Smooth muscle cell (in vitro differentiated cells): Measurements from ENCODE around the gene AKNAD1. TPM values are rescaled to one million over a fixed set of nuclear protein-coding genes. Genes with fewer than 3 reads are reported as not detected.

ENCODE experiments used
- DNase-seq: peaks from one replicate; lab custom pipeline; 2025; ENCODE audit not compliant: unreplicated experiment; lab: John Stamatoyannopoulos, UW
- H2AFZ ChIP-seq: fragments of 200-600 bp; sonication (generic); 2 replicates; pipeline ENCODE4 v1.6.0; 2016; ENCODE audit warnings: antibody characterized with exemption, low read depth, mild to moderate bottlenecking
- H3F3A ChIP-seq: fragments of 200-600 bp; sonication (generic); 2 replicates; pipeline ENCODE4 v1.6.0; 2017; ENCODE audit warnings: antibody characterized with exemption, low read depth
- H3K27ac ChIP-seq: fragments of 200-600 bp; sonication (generic); 2 replicates; pipeline ENCODE4 v1.5.1; 2016; ENCODE audit warnings: low read depth, mild to moderate bottlenecking
- H3K27me3 ChIP-seq: fragments of 200-600 bp; sonication (generic); 2 replicates; pipeline ENCODE4 v1.6.1; 2016; ENCODE audit warnings: low read depth, mild to moderate bottlenecking
- H3K36me3 ChIP-seq: fragments of 200-600 bp; sonication (generic); 2 replicates; pipeline ENCODE4 v1.5.1; 2016; ENCODE audit warnings: low read depth
- H3K4me1 ChIP-seq: fragments of 200-600 bp; sonication (generic); 2 replicates; pipeline ENCODE4 v1.5.1; 2016; ENCODE audit warnings: low read depth
- H3K4me2 ChIP-seq: fragments of 200-600 bp; sonication (generic); 2 replicates; pipeline ENCODE4 v1.6.0; 2016; ENCODE audit warnings: mild to moderate bottlenecking
- H3K4me3 ChIP-seq: fragments of 200-600 bp; sonication (generic); 2 replicates; pipeline ENCODE4 v1.5.1; 2016; ENCODE audit warnings: mild to moderate bottlenecking
- H3K79me2 ChIP-seq: fragments of 200-600 bp; sonication (generic); 2 replicates; pipeline ENCODE4 v1.6.0; 2016; ENCODE audit warnings: low read depth, mild to moderate bottlenecking
- H3K9ac ChIP-seq: fragments of 200-600 bp; sonication (generic); 2 replicates; pipeline ENCODE4 v1.6.0; 2016; ENCODE audit warnings: low read depth
- H3K9me3 ChIP-seq: fragments of 200-600 bp; sonication (generic); replicated peaks from 2 replicates; pipeline ENCODE4 v1.5.1; 2016; ENCODE audit warnings: low read depth
- H4K20me1 ChIP-seq: fragments of 200-600 bp; sonication (generic); 2 replicates; pipeline ENCODE4 v1.6.0; 2016; ENCODE audit warnings: low read depth
- CTCF ChIP-seq: fragments of 200-600 bp; sonication (generic); IDR thresholded peaks from 2 replicates; pipeline ENCODE4 v1.5.1; 2017; ENCODE audit warnings: borderline replicate concordance, mild to moderate bottlenecking, antibody characterized with exemption; ENCODE audit not compliant: insufficient read depth, poor library complexity, severe bottlenecking
- WGBS: methylation state at CpG from one replicate; pipeline ENCODE4 v1.1.7; 2016; ENCODE audit warnings: low lambda C conversion rate; 5-methylcytosine and 5-hydroxymethylcytosine counted together
- polyA plus RNA-seq: library from polyadenylated mRNA; unstranded; fragments of >200 nt; fragmentation: Nextera tagmentation; extraction: Ambion mirVana; gene quantifications from 2 replicates; pipeline ENCODE4 v1.2.1, GENCODE V29; 2016
- total RNA-seq: library from RNA; depleted of rRNA; stranded (reverse); fragments of >200 nt; gene quantifications from 2 replicates; pipeline ENCODE4 v1.2.3, GENCODE V29; 2014

The AKNAD1 gene
- total and polyA plus RNA-seq, 2 experiments from 2014 or later, result 0.40 TPM; not detected in 1

GRCh38 chr1:108813326-108813725, 43.6 kb downstream of the AKNAD1 start:
- TF ChIP-seq CTCF, result no peak
- no peaks in the 10 kb centered on the region for H4K20me1 ChIP-seq
- no peaks in the 10 kb centered on the region for H3F3A ChIP-seq
- no peak overlapping the region for H2AFZ ChIP-seq
- H3K79me2 ChIP-seq, result no peaks in the 10 kb centered on the region
- no peak overlapping the region for H3K27ac ChIP-seq
- 40% methylated on average over 2 of the region's 2 CpGs for WGBS
- H3K36me3 ChIP-seq, result peaks cover 6% of the 10 kb centered on the region
- H3K9ac ChIP-seq, result no peak overlapping the region
- H3K27me3 ChIP-seq, result no peaks in the 10 kb centered on the region
- H3K9me3 ChIP-seq, result no peaks in the 10 kb centered on the region
- H3K4me2 ChIP-seq, result no peak overlapping the region
- H3K4me1 ChIP-seq, result peaks cover 19% of the 10 kb centered on the region
- DNase-seq, result no peak
- H3K4me3 ChIP-seq, result no peak overlapping the region

- Histone ChIP-seq H3K79me2 (no peaks in the 10 kb centered on the region), H4K20me1 (no peaks in the 10 kb centered on the region), H3K4me3 (no peak overlapping the region), H3K9me3 (no peaks in the 10 kb centered on the region), H3K9ac (no peak overlapping the region), H3F3A (no peaks in the 10 kb centered on the region), H3K27me3 (no peaks in the 10 kb centered on the region), H3K4me2 (no peak overlapping the region), H2AFZ (no peak overlapping the region), H3K36me3 (peaks cover 6% of the 10 kb centered on the region), H3K27ac (no peak overlapping the region), H3K4me1 (peaks cover 17% of the 10 kb centered on the region)
- 90% methylated on average over 3 of the region's 3 CpGs for WGBS
- TF ChIP-seq CTCF, result no peak
- DNase-seq, result no peak
These were observed 45.3 kb downstream of the AKNAD1 start for GRCh38 chr1:108811611-108812010.

- H3K27me3 ChIP-seq, result no peaks in the 10 kb centered on the region
- WGBS, result 94% methylated on average over 4 of the region's 4 CpGs
- H3K4me1 ChIP-seq, result no peaks in the 10 kb centered on the region
- no peaks in the 10 kb centered on the region for H3F3A ChIP-seq
- no peak overlapping the region for H3K4me2 ChIP-seq
- H3K4me3 ChIP-seq, result no peak overlapping the region
- no peaks in the 10 kb centered on the region for H3K9me3 ChIP-seq
- H3K36me3 ChIP-seq, result peaks cover 10% of the 10 kb centered on the region
- no peaks in the 10 kb centered on the region for H4K20me1 ChIP-seq
- TF ChIP-seq CTCF, result no peak
- no peak overlapping the region for H3K27ac ChIP-seq
- no peaks in the 10 kb centered on the region for H3K79me2 ChIP-seq
- H3K9ac ChIP-seq, result no peak overlapping the region
- H2AFZ ChIP-seq, result no peak overlapping the region
- DNase-seq, result no peak
These were observed 48.5 kb downstream of the AKNAD1 start for GRCh38 chr1:108808438-108808837.

- 95% methylated on average over 11 of the region's 11 CpGs for WGBS
- no peak overlapping the region for H2AFZ ChIP-seq
- DNase-seq, result no peak
These were observed 53.3 kb downstream of the AKNAD1 start for GRCh38 chr1:108803548-108803947.

More at GRCh38 chr1:108803548-108803947, 53.3 kb downstream of the AKNAD1 start:
- TF ChIP-seq CTCF, result no peak
- H3F3A ChIP-seq, result no peaks in the 10 kb centered on the region
- no peak overlapping the region for H3K4me3 ChIP-seq
- H3K4me1 ChIP-seq, result no peaks in the 10 kb centered on the region
- H3K27ac ChIP-seq, result no peak overlapping the region
- H3K36me3 ChIP-seq, result peaks cover 13% of the 10 kb centered on the region
- no peaks in the 10 kb centered on the region for H4K20me1 ChIP-seq
- no peaks in the 10 kb centered on the region for H3K79me2 ChIP-seq
- H3K4me2 ChIP-seq, result no peak overlapping the region
- no peak overlapping the region for H3K9ac ChIP-seq
- H3K9me3 ChIP-seq, result no peaks in the 10 kb centered on the region
- no peaks in the 10 kb centered on the region for H3K27me3 ChIP-seq
